GM12891 (cell line): ENCODE measurements around the gene TCF7L2.

Source experiments
- DNase-seq: peaks from one replicate; pipeline ENCODE4 v3.0.0; 2011; ENCODE audit warnings: low spot score; ENCODE audit not compliant: insufficient read length
- FAIRE-seq: peaks from 2 replicates; lab custom pipeline; 2011; peaks lifted over from hg19 to GRCh38; lab: Jason Lieb, UNC
- PAX5 ChIP-seq: IDR thresholded peaks from 2 replicates; pipeline ENCODE4 v1.6.1; 2011; ENCODE audit warnings: low read length, moderate library complexity, mild to moderate bottlenecking; ENCODE audit not compliant: insufficient read depth, severe bottlenecking
- POLR2A ChIP-seq: IDR thresholded peaks from 2 replicates; pipeline ENCODE4 v1.6.1; 2011; ENCODE audit warnings: low read depth, low read length, control low read depth
- POLR2AphosphoS5 ChIP-seq: IDR thresholded peaks from 2 replicates; pipeline ENCODE4 v1.6.1; 2011; ENCODE audit warnings: low read depth, low read length, control low read depth
- POU2F2 ChIP-seq: IDR thresholded peaks from 2 replicates; pipeline ENCODE4 v1.6.1; 2011; ENCODE audit warnings: low read depth, mild to moderate bottlenecking, control low read depth, low read length, moderate library complexity
- SPI1 ChIP-seq: IDR thresholded peaks from 2 replicates; pipeline ENCODE4 v1.6.1; 2011; ENCODE audit warnings: low read depth, low read length, control low read depth
- TAF1 ChIP-seq: IDR thresholded peaks from 2 replicates; pipeline ENCODE4 v1.6.1; 2011; ENCODE audit warnings: low read depth, low read length, control low read depth

The TCF7L2 gene

DNA sequence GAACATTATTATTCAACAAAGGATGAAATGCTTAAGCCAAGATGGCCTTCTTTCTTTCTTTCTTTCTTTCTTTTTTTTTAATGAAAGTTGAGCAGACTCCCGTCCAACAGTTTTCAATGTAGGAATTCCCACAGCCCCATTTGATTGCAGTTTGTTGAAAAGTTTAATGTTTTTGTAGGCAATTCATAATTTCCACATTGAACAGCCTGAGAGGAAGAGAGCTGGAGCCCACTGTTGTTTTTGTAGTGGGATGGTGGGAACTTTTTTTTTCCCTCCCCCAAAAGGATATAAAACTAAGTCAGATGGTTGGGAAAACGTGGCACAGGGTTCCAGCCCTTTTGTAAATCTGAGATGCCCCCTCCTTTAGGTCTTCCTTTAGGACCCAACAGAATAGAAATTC is 86.6 kb downstream of the TCF7L2 start:
- FAIRE-seq (no peak), DNase-seq (no peak)
- no peak for TF ChIP-seq TAF1
- no peak for TF ChIP-seq SPI1
- no peak for TF ChIP-seq PAX5
- TF ChIP-seq POLR2AphosphoS5 = no peak
- TF ChIP-seq POLR2A = no peak
- no peak for TF ChIP-seq POU2F2

- TF ChIP-seq TAF1 (no peak), POLR2A (no peak), SPI1 (no peak), PAX5 (no peak), POLR2AphosphoS5 (no peak), POU2F2 (no peak)
- FAIRE-seq (no peak), DNase-seq (no peak)
These were observed 87.2 kb downstream of the TCF7L2 start for GRCh38 chr10:113037218-113037617.

DNA sequence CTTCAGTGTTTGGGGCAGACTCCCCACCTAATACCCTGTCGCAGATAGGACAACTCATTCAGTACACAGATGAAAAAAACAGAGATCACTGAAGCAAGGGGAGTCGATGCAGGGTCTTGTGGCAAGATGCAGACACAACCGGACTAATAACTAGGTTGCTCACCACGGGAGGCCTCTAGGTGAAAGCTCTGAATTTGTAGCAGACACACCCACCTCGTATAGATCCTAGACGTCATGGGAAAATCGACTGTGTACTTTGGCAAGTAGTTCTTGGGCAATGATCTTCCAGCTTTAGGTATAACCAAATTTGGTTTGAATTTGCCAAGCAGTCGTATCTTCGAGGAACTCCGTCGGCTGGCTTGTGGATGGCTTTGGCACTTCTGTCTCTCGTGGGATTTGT is 88.1 kb downstream of the TCF7L2 start:
- DNase-seq (no peak), FAIRE-seq (no peak)
- TF ChIP-seq POU2F2 (no peak), POLR2A (no peak), POLR2AphosphoS5 (no peak), TAF1 (no peak), SPI1 (no peak), PAX5 (no peak)

DNA sequence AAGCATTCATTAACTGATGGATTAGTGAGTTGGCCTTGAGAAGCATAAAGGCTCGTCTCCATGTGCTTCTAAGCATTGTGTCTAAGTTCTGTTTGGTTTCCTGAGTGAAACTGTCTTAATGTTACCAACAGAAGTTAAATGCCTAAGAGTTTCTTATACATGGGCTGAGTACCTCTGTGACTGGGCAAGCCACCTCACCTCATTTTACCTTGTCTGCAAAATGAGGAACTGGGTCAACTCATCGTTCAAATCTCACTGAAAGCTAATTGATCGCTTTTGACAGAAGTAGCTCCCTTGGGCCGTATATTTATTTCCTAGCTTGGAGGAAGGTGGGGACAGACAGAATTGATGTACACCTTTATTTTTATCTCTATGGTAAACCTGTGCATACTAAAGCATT is 88.9 kb downstream of the TCF7L2 start:
- TF ChIP-seq POLR2A = no peak
- TF ChIP-seq PAX5 = no peak
- TF ChIP-seq SPI1 = peak; percentile 66
- no peak for DNase-seq
- no peak for FAIRE-seq

DNA sequence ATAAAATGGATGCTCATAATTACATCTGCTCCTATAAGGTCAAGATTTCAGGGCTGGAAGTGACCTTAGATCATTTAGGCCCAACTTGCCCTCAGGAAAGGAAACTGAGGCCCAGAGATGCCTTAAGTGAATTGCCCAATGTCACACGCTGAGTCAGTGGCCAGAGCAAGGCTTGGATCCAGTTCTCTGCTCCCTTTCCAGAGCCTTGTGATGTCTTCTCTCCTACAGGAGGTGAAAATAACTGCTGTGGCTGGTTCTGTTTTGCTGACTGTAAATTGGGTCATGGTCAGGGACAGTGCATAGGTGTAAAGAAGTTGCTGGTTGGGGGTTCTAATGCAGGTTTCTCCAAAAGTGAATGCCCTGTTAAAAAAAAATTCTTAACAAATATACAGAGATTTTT is 91.3 kb downstream of the TCF7L2 start:
- FAIRE-seq (no peak), DNase-seq (no peak)
- TF ChIP-seq PAX5 = no peak
- TF ChIP-seq POLR2A = no peak
- TF ChIP-seq POLR2AphosphoS5 = no peak
- TF ChIP-seq POU2F2 = no peak
- no peak for TF ChIP-seq SPI1
- no peak for TF ChIP-seq TAF1

DNA sequence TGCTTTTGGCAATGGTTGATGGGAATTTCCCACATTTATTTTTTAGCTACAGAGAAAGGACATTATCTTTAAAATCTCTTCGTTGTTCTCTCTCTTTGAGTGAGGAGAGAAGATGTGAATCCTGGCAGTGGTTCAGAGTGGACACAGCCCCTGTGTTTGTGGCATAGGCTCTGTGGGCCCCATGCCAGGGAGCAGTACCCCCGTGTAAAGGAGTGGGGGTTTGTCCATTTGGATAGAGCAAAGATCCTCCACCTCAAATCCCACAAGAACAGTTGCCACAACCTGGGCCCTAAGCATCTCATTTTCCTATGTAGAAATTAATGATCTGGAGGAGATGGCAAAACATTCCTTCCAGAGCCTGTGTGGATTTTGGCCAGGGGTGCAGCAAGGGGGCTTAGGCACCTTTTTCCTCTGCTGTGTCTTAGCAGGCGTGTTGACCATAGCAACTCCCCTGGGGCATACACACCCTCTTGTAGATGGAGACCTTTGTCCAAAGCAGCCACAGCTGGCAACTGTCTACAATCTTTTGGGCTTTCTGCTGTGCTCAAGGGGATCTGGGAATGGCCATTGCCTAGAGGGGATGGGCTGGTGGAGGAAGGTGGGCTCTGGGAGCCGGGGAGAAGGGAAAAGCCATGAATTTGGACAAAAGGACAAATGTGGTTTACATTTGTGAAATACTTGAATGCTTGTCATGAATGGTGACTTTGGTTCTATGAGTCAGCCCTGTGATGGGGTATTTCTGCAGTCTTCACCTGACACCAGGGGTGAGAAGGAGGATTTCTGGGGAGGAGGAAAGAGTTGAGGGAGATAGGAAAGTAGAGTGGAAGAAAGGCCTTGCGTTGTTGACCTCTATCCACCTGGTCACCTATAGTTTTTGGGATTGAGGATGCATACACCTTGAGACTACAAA is 92.0 kb downstream of the TCF7L2 start:
- FAIRE-seq = no peak
- no peak for DNase-seq
- TF ChIP-seq PAX5 (no peak), POU2F2 (no peak), POLR2AphosphoS5 (no peak), SPI1 (no peak), TAF1 (no peak), POLR2A (no peak)

DNA sequence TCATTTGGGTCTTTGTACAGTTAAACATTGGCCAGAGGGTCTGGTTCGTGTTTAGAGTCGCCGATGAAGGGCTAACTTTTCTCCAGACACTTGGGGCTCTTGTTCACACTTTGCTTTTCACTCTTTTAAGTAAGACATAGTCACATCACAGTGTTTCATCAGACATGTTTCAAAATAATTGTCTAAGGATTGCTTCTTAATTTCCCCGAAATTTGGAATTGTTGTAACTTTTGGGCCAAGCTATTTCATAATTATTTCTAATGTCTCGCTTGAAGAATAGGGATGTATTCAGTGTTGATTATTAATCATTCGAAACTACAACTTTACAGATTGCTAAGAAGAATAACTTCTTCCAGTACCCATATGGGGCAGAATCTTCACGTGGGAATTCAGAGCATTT is 92.8 kb downstream of the TCF7L2 start:
- DNase-seq (no peak), FAIRE-seq (no peak)
- TF ChIP-seq TAF1 = no peak

- DNase-seq (no peak), FAIRE-seq (no peak)
- TF ChIP-seq POLR2AphosphoS5 = no peak
- no peak for TF ChIP-seq PAX5
These were observed 94.1 kb downstream of the TCF7L2 start for GRCh38 chr10:113044016-113044755.

- TF ChIP-seq POU2F2 (no peak), PAX5 (no peak), SPI1 (no peak), POLR2AphosphoS5 (no peak), TAF1 (no peak), POLR2A (no peak)
- FAIRE-seq (no peak), DNase-seq (no peak)
These were observed 95.4 kb downstream of the TCF7L2 start for GRCh38 chr10:113045147-113046055.

DNA sequence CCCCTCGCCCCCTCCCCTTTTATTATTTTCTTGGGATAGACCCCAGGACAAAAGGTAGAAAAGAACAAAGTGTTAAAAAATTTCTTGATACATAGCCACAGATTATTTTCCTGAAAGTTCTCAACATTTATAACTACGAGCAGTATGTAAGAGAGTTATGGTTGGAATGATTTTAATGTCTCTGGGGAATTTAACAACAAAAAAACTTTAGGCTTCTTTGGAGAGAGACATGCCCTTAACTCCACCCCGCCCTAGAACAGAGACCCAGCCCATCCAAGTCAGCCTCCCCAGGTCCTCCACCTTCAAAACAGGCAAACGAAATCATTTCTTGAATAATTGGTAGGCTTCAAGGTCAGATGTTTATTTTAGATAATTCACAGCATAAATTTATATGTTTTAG is 97.1 kb downstream of the TCF7L2 start:
- no peak for DNase-seq
- no peak for TF ChIP-seq TAF1
- no peak for TF ChIP-seq SPI1
- no peak for TF ChIP-seq POLR2A
- TF ChIP-seq POU2F2 = no peak
- no peak for FAIRE-seq
